Fibroblast of villous mesenchyme (primary cell): Measurements from ENCODE around the gene SHC1. TPM values are rescaled to one million over a fixed set of nuclear protein-coding genes. Genes with fewer than 3 reads are reported as not detected.

ENCODE experiments used
- DNase-seq: peaks from one replicate; pipeline ENCODE4 v3.0.0-alpha.2; 2010; ENCODE audit warnings: low read depth
- H3K4me3 ChIP-seq: 2 replicates; pipeline ENCODE4 v1.5.1; 2011; ENCODE audit warnings: low read depth, mild to moderate bottlenecking, low read length
- total RNA-seq: library from RNA; depleted of rRNA; stranded (reverse); fragments of >200 nt; gene quantifications from 2 replicates; pipeline ENCODE4 v1.2.3, GENCODE V29; 2012
- TF ChIP-seq, protein P1 (sequence below): IDR thresholded peaks from 2 replicates; pipeline ENCODE4 v1.5.1; 2012; ENCODE audit warnings: low read depth, mild to moderate bottlenecking, low read length; ENCODE audit not compliant: insufficient read depth

The SHC1 gene
- total RNA-seq, 1 donor, result 330 TPM

GRCh38 chr1:155011437-155012025, 41.0 kb upstream of the SHC1 start:
- no peak overlapping the region for H3K4me3 ChIP-seq
- no peak for DNase-seq
- TF ChIP-seq, protein P1, sequence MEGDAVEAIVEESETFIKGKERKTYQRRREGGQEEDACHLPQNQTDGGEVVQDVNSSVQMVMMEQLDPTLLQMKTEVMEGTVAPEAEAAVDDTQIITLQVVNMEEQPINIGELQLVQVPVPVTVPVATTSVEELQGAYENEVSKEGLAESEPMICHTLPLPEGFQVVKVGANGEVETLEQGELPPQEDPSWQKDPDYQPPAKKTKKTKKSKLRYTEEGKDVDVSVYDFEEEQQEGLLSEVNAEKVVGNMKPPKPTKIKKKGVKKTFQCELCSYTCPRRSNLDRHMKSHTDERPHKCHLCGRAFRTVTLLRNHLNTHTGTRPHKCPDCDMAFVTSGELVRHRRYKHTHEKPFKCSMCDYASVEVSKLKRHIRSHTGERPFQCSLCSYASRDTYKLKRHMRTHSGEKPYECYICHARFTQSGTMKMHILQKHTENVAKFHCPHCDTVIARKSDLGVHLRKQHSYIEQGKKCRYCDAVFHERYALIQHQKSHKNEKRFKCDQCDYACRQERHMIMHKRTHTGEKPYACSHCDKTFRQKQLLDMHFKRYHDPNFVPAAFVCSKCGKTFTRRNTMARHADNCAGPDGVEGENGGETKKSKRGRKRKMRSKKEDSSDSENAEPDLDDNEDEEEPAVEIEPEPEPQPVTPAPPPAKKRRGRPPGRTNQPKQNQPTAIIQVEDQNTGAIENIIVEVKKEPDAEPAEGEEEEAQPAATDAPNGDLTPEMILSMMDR, result no peak

GRCh38 chr1:155011004-155011416, 40.5 kb upstream of the SHC1 start:
- TF ChIP-seq, protein P1, result no peak
- H3K4me3 ChIP-seq, result no peak overlapping the region
- no peak for DNase-seq

DNA sequence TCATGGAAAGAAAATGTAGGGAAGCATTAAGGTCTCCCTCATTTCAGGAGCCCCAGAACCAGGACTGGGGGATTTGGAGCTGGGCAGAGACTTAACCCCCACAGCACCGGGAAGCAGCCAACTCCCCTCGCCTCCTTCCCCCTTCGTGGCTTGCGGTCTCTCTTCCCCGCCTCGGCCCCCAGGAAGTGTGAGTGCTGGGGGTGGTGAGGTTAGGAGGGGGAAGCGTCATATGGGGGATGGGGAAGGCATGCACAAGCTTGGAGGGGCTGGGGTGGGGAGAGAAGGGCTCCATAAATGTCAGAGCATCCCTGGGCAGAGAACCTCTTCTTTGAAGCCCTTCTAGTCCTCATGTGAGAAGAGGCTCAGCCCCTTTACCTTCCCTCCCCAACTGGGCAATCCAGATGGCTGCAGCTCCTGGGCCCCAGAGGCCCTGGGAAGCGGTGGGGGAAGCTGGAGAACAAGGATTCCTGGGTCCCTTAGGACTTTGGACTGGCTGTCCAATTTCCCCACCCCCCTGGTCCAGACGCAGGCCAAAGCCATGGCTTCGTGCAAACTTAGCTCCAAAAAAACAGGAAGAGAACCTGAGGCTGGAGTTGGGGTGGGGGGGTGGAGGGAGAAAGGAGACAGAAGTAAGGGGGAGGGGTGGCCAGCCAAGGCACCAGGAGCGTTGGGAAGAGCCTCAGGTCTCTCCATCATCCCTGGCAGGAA, 39.8 kb upstream of the SHC1 start:
- TF ChIP-seq, protein P1, result no peak
- no peak for DNase-seq
- no peak overlapping the region for H3K4me3 ChIP-seq

- no peak for DNase-seq
- no peak overlapping the region for H3K4me3 ChIP-seq
- TF ChIP-seq, protein P1, result no peak
Observed at GRCh38 chr1:155009742-155010141, 39.2 kb upstream of the SHC1 start.

DNA sequence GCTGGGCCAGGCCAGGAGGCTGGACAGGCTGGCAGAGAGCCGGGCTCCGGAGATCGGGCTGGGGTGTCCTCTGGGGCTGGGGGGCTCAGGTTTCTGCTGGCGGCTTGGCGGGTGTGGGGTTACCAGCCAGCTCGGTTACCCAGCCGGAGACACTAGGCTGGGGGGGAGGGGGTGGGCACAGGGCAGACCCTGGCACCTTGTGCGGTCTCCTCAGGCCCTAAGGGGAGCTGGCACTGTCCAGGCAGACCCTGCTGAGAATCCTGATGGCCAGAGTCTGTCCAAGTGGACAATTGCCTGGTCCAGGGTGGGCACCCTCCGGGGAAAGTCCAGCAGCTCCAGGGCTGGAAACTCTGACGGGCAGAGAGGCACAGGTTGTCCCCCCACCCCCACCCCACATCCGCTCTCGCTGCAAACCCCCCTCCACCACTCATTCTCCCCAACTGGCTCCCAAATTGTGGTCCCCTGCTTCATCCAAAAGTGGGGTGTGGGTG, 38.7 kb upstream of the SHC1 start:
- TF ChIP-seq, protein P1, result no peak
- no peak overlapping the region for H3K4me3 ChIP-seq
- no peak for DNase-seq

GRCh38 chr1:155008015-155008941, 37.7 kb upstream of the SHC1 start:
- TF ChIP-seq, protein P1, result no peak
- no peak for DNase-seq

More at GRCh38 chr1:155008015-155008941, 37.7 kb upstream of the SHC1 start:
- no peak overlapping the region for H3K4me3 ChIP-seq
